GM23338 (cell line): ENCODE measurements around the gene NFIA. TPM values are rescaled to one million over a fixed set of nuclear protein-coding genes. Genes with fewer than 3 reads are reported as not detected.

Experiments used
- CREB1 ChIP-seq: fragments of 250-450 bp; sonication (Bioruptor Pico); IDR thresholded peaks from 2 replicates; pipeline ENCODE4 v1.5.0; 2020; ENCODE audit warnings: low read depth, mild to moderate bottlenecking, moderate library complexity
- JUNB ChIP-seq: IDR thresholded peaks from one replicate; pipeline ENCODE4 v1.6.1; 2016; ENCODE audit warnings: antibody characterized with exemption; ENCODE audit not compliant: unreplicated experiment
- STAT1 ChIP-seq: IDR thresholded peaks from one replicate; pipeline ENCODE4 v1.6.1; 2016; ENCODE audit warnings: antibody characterized with exemption; ENCODE audit not compliant: unreplicated experiment
- ZNF114 ChIP-seq: fragments of 250-450 bp; sonication (Bioruptor Pico); IDR thresholded peaks from 2 replicates; pipeline ENCODE4 v1.5.0; 2020; ENCODE audit warnings: mild to moderate bottlenecking, moderate library complexity
- ZNF331 ChIP-seq: fragments of 250-450 bp; sonication (Bioruptor Pico); IDR thresholded peaks from 2 replicates; pipeline ENCODE4 v1.5.0; 2020; ENCODE audit warnings: low read depth, mild to moderate bottlenecking, moderate library complexity
- polyA plus RNA-seq: library from polyadenylated mRNA; unstranded; fragments of >200 nt; fragmentation: Nextera tagmentation; extraction: Ambion mirVana; gene quantifications from 2 replicates; pipeline ENCODE4 v1.2.1, GENCODE V29; 2016
- total RNA-seq: library from RNA; depleted of rRNA; stranded (reverse); fragments of >200 nt; shearing (Covaris generic); gene quantifications from 2 replicates; pipeline ENCODE4 v1.2.3, GENCODE V29; 2014
- TF ChIP-seq, protein P1 (sequence below): fragments of 250-450 bp; sonication (Bioruptor Pico); IDR thresholded peaks from 2 replicates; pipeline ENCODE4 v1.5.0; 2020; ENCODE audit warnings: mild to moderate bottlenecking, moderate library complexity
- TF ChIP-seq, protein P2 (sequence below): IDR thresholded peaks from one replicate; pipeline ENCODE4 v1.6.1; 2018; ENCODE audit warnings: antibody characterized with exemption; ENCODE audit not compliant: unreplicated experiment
- TF ChIP-seq, protein P3 (sequence below): IDR thresholded peaks from 2 replicates; pipeline ENCODE4 v1.6.1; 2016; ENCODE audit warnings: antibody characterized with exemption

The NFIA gene
- total and polyA plus RNA-seq, 2 experiments from 2014 or later: 0.97 to 2.3 TPM

DNA sequence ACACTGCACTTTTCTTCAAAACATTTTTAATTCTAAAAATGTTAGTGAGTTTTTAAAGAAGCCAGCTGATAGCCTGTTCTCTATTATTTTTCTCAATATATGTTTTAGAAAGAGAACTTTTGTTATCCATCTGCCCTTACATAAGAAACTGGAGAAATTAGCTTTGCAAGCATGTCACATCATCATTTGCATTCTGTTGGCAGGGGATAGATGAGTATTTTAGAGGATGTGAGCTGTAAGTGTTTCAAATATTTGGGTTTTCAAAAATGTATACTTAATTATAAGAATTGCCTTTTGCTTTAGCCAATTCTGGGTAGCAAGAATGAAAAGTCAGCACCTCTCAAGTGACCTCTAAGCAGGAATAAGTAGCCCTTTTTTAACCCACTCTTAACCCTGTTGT, 7.4 kb downstream of the NFIA start (continued):
- TF ChIP-seq, protein P1, sequence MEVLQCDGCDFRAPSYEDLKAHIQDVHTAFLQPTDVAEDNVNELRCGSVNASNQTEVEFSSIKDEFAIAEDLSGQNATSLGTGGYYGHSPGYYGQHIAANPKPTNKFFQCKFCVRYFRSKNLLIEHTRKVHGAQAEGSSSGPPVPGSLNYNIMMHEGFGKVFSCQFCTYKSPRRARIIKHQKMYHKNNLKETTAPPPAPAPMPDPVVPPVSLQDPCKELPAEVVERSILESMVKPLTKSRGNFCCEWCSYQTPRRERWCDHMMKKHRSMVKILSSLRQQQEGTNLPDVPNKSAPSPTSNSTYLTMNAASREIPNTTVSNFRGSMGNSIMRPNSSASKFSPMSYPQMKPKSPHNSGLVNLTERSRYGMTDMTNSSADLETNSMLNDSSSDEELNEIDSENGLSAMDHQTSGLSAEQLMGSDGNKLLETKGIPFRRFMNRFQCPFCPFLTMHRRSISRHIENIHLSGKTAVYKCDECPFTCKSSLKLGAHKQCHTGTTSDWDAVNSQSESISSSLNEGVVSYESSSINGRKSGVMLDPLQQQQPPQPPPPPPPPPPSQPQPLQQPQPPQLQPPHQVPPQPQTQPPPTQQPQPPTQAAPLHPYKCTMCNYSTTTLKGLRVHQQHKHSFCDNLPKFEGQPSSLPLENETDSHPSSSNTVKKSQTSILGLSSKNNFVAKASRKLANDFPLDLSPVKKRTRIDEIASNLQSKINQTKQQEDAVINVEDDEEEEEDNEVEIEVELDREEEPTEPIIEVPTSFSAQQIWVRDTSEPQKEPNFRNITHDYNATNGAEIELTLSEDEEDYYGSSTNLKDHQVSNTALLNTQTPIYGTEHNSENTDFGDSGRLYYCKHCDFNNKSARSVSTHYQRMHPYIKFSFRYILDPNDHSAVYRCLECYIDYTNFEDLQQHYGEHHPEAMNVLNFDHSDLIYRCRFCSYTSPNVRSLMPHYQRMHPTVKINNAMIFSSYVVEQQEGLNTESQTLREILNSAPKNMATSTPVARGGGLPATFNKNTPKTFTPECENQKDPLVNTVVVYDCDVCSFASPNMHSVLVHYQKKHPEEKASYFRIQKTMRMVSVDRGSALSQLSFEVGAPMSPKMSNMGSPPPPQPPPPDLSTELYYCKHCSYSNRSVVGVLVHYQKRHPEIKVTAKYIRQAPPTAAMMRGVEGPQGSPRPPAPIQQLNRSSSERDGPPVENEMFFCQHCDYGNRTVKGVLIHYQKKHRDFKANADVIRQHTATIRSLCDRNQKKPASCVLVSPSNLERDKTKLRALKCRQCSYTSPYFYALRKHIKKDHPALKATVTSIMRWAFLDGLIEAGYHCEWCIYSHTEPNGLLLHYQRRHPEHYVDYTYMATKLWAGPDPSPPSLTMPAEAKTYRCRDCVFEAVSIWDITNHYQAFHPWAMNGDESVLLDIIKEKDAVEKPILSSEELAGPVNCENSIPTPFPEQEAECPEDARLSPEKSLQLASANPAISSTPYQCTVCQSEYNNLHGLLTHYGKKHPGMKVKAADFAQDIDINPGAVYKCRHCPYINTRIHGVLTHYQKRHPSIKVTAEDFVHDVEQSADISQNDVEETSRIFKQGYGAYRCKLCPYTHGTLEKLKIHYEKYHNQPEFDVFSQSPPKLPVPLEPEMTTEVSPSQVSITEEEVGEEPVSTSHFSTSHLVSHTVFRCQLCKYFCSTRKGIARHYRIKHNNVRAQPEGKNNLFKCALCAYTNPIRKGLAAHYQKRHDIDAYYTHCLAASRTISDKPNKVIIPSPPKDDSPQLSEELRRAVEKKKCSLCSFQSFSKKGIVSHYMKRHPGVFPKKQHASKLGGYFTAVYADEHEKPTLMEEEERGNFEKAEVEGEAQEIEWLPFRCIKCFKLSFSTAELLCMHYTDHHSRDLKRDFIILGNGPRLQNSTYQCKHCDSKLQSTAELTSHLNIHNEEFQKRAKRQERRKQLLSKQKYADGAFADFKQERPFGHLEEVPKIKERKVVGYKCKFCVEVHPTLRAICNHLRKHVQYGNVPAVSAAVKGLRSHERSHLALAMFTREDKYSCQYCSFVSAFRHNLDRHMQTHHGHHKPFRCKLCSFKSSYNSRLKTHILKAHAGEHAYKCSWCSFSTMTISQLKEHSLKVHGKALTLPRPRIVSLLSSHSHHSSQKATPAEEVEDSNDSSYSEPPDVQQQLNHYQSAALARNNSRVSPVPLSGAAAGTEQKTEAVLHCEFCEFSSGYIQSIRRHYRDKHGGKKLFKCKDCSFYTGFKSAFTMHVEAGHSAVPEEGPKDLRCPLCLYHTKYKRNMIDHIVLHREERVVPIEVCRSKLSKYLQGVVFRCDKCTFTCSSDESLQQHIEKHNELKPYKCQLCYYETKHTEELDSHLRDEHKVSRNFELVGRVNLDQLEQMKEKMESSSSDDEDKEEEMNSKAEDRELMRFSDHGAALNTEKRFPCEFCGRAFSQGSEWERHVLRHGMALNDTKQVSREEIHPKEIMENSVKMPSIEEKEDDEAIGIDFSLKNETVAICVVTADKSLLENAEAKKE (CRISPR knock-in tag): no peak
- TF ChIP-seq, protein P2, sequence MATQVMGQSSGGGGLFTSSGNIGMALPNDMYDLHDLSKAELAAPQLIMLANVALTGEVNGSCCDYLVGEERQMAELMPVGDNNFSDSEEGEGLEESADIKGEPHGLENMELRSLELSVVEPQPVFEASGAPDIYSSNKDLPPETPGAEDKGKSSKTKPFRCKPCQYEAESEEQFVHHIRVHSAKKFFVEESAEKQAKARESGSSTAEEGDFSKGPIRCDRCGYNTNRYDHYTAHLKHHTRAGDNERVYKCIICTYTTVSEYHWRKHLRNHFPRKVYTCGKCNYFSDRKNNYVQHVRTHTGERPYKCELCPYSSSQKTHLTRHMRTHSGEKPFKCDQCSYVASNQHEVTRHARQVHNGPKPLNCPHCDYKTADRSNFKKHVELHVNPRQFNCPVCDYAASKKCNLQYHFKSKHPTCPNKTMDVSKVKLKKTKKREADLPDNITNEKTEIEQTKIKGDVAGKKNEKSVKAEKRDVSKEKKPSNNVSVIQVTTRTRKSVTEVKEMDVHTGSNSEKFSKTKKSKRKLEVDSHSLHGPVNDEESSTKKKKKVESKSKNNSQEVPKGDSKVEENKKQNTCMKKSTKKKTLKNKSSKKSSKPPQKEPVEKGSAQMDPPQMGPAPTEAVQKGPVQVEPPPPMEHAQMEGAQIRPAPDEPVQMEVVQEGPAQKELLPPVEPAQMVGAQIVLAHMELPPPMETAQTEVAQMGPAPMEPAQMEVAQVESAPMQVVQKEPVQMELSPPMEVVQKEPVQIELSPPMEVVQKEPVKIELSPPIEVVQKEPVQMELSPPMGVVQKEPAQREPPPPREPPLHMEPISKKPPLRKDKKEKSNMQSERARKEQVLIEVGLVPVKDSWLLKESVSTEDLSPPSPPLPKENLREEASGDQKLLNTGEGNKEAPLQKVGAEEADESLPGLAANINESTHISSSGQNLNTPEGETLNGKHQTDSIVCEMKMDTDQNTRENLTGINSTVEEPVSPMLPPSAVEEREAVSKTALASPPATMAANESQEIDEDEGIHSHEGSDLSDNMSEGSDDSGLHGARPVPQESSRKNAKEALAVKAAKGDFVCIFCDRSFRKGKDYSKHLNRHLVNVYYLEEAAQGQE: no peak
- TF ChIP-seq ZNF331 (CRISPR knock-in tag) (no peak), CREB1 (CRISPR knock-in tag) (no peak), STAT1 (no peak), JUNB (no peak), ZNF114 (no peak)
- TF ChIP-seq, protein P3, sequence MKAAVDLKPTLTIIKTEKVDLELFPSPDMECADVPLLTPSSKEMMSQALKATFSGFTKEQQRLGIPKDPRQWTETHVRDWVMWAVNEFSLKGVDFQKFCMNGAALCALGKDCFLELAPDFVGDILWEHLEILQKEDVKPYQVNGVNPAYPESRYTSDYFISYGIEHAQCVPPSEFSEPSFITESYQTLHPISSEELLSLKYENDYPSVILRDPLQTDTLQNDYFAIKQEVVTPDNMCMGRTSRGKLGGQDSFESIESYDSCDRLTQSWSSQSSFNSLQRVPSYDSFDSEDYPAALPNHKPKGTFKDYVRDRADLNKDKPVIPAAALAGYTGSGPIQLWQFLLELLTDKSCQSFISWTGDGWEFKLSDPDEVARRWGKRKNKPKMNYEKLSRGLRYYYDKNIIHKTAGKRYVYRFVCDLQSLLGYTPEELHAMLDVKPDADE: no peak
